ENCODE data around the gene DLG2.
"Not testable (repeated sequence)": the region's sequence is repeated elsewhere in the genome, so short reads cannot be mapped to it uniquely, and the experiment has no call there.

Gene DLG2

GRCh38 chr11:85318573-85318972 is 308.6 kb downstream of the DLG2 start:
- no peak for DNase-seq (ENCODE audit: low read depth in 3 of 3)

GRCh38 chr11:85316967-85317366 is 310.2 kb downstream of the DLG2 start:
- no peak for DNase-seq (ENCODE audit: low read depth in 3 of 3)

GRCh38 chr11:85313741-85314140 is 313.4 kb downstream of the DLG2 start:
- DNase-seq (ENCODE audit: low read depth in 3 of 3) = no peak

GRCh38 chr11:85310479-85310878 is 316.7 kb downstream of the DLG2 start:
- DNase-seq (ENCODE audit: low read depth in 3 of 3) = no peak

GRCh38 chr11:85307366-85307765 is 319.8 kb downstream of the DLG2 start:
- DNase-seq (ENCODE audit: low read depth in 3 of 3) = no peak

- DNase-seq (ENCODE audit: low read depth in 3 of 3) = no peak
Measured at GRCh38 chr11:85301895-85302678, 325.1 kb downstream of the DLG2 start.

- no peak for DNase-seq (ENCODE audit: low read depth in 3 of 3)
Measured at GRCh38 chr11:85299258-85299942, 327.7 kb downstream of the DLG2 start.

GRCh38 chr11:85295694-85296271 is 331.4 kb downstream of the DLG2 start:
- no peak for DNase-seq (ENCODE audit: low read depth in 3 of 3)

GRCh38 chr11:85281550-85281949 is 345.6 kb downstream of the DLG2 start:
- DNase-seq (ENCODE audit: low read depth in 3 of 3) = no peak

- DNase-seq (ENCODE audit: low read depth in 3 of 3) = no peak
Measured at GRCh38 chr11:85279267-85279666, 347.9 kb downstream of the DLG2 start.

GRCh38 chr11:85277693-85278092 is 349.5 kb downstream of the DLG2 start:
- DNase-seq (ENCODE audit: low read depth in 3 of 3) = no peak

GRCh38 chr11:85276332-85276731 is 350.8 kb downstream of the DLG2 start:
- no peak for DNase-seq (ENCODE audit: low read depth in 3 of 3)

- not testable (repeated sequence) for DNase-seq (ENCODE audit: low read depth in 3 of 3)
Measured at GRCh38 chr11:85270315-85270714, 356.8 kb downstream of the DLG2 start.

GRCh38 chr11:85269109-85269508 is 358.0 kb downstream of the DLG2 start:
- no peak for DNase-seq (ENCODE audit: low read depth in 3 of 3)

- no peak for DNase-seq (ENCODE audit: low read depth in 3 of 3)
Measured at GRCh38 chr11:85266646-85267045, 360.5 kb downstream of the DLG2 start.

GRCh38 chr11:85263328-85263727 is 363.8 kb downstream of the DLG2 start:
- no peak for DNase-seq (ENCODE audit: low read depth in 3 of 3)

GRCh38 chr11:85257837-85258236 is 369.3 kb downstream of the DLG2 start:
- DNase-seq (ENCODE audit: low read depth in 3 of 3) = no peak

GRCh38 chr11:85256433-85256832 is 370.7 kb downstream of the DLG2 start:
- DNase-seq (ENCODE audit: low read depth in 3 of 3) = no peak

- DNase-seq (ENCODE audit: low read depth in 3 of 3) = no peak
Measured at GRCh38 chr11:85249482-85249881, 377.7 kb downstream of the DLG2 start.

- no peak for DNase-seq (ENCODE audit: low read depth in 3 of 3)
Measured at GRCh38 chr11:85247797-85248196, 379.3 kb downstream of the DLG2 start.

- no peak for DNase-seq (ENCODE audit: low read depth in 3 of 3)
Measured at GRCh38 chr11:85238906-85239305, 388.2 kb downstream of the DLG2 start.

GRCh38 chr11:85238038-85238437 is 389.1 kb downstream of the DLG2 start:
- DNase-seq (ENCODE audit: low read depth in 3 of 3) = not testable (repeated sequence)

- DNase-seq (ENCODE audit: low read depth in 3 of 3) = no peak
Measured at GRCh38 chr11:85236211-85236610, 390.9 kb downstream of the DLG2 start.

Measured in stimulated activated CD4-positive, alpha-beta T cell treated with anti-CD3 and anti-CD28 coated beads, TNF-alpha, amount 100 ng/mL, for 24 hours (primary cell).